HCT116 (cell line): ENCODE data around the gene KNDC1. TPM values are rescaled to one million over a fixed set of nuclear protein-coding genes. Genes with fewer than 3 reads are reported as not detected.
A peak's percentile ranks its signal among the peaks of the same experiment; 100 is the strongest.

Experiments
- ATAC-seq: fragments of 200-7000 bp; cut with Tn5 transposase; 2 replicates; pipeline ENCODE4 v1.9.1; 2020; ENCODE audit warnings: mild to moderate bottlenecking, moderate library complexity
- BruUV-seq: library from RNA; stranded (reverse); fragments of 400-500 nt; replicated peaks from 2 replicates; lab custom pipeline; 2021; lab: Mats Ljungman, UMichigan
- CTCF ChIA-PET: fragments of 300-600 bp; sonication (Branson Sonifier 250); formaldehyde crosslinking; loops from one replicate; lab custom pipeline; 2021; ENCODE audit warnings: antibody characterized with exemption; lab: Charles Lee
- POLR2A ChIA-PET: fragments of 300-600, 350-600 bp; sonication (Branson Sonifier 250); formaldehyde crosslinking; loops from one replicate; lab custom pipeline; 2021; ENCODE audit warnings: antibody characterized with exemption; lab: Charles Lee
- RAD21 ChIA-PET, 2 experiments: fragments of 300-600 bp; sonication (Branson Sonifier 250); formaldehyde crosslinking; loops; one replicate each; lab custom pipeline; 2023; ENCODE audit warnings: low total read pairs in 2 of 2; ENCODE audit not compliant: uncharacterized antibody in 2 of 2, unreplicated experiment in 2 of 2, low non-redundant PET in 1 of 2; lab: Charles Lee
- DNase-seq: peaks from one replicate; pipeline ENCODE4 v3.0.0-alpha.2; 2010; ENCODE audit warnings: low read depth, low spot score
- H2AFZ ChIP-seq: fragments of 200-600 bp; shearing (Covaris generic), sonication (generic); 2 replicates; pipeline ENCODE4 v1.6.1; 2017; ENCODE audit warnings: low read depth, mixed run types, mixed read lengths, antibody characterized with exemption, low read length; ENCODE audit not compliant: poor library complexity, severe bottlenecking
- H3K27ac ChIP-seq: 2 replicates; pipeline ENCODE4 v1.5.1; 2012; ENCODE audit warnings: low read depth, low read length
- H3K27me3 ChIP-seq: fragments of 200-600 bp; sonication (generic); 2 replicates; pipeline ENCODE4 v1.6.1; 2016; ENCODE audit warnings: mixed run types, low read length, mixed read lengths; ENCODE audit not compliant: insufficient read depth
- H3K36me3 ChIP-seq, 2 experiments: fragments of 200-500 bp in 1 of 2; fragments of 200-600 bp in 1 of 2; sonication (Bioruptor generic) in 1 of 2; sonication (generic) in 1 of 2; 2 replicates each; pipeline versions ENCODE4 v1.5.1 to v1.6.1; 2014 to 2016; ENCODE audit warnings: low read length in 2 of 2, inconsistent platforms in 1 of 2, mixed read lengths in 1 of 2, mixed run types in 1 of 2; ENCODE audit not compliant: insufficient read depth in 2 of 2, control insufficient read depth in 1 of 2
- H3K4me1 ChIP-seq, 2 experiments: fragments of 200-600 bp in 1 of 2; sonication (generic) in 1 of 2; 2 replicates each; pipeline versions ENCODE4 v1.5.1 to v1.6.1; 2012 to 2017; ENCODE audit warnings: low read length in 2 of 2, inconsistent platforms in 1 of 2, mild to moderate bottlenecking in 1 of 2, mixed read lengths in 1 of 2, mixed run types in 1 of 2, moderate library complexity in 1 of 2; ENCODE audit not compliant: insufficient read depth in 2 of 2, control insufficient read depth in 1 of 2
- H3K4me2 ChIP-seq: fragments of 200-600 bp; sonication (generic); 2 replicates; pipeline ENCODE4 v1.6.1; 2017; ENCODE audit warnings: mixed run types, low read length, mixed read lengths
- H3K4me3 ChIP-seq, 2 experiments: fragments of 200-600 bp in 1 of 2; sonication (generic) in 1 of 2; replicated peaks in 1 of 2; 2 replicates each; pipeline ENCODE4 v1.5.1; 2011 to 2016; ENCODE audit warnings: low read length in 2 of 2, control low read depth in 1 of 2, low read depth in 1 of 2, mild to moderate bottlenecking in 1 of 2, mixed read lengths in 1 of 2, mixed run types in 1 of 2
- H3K79me2 ChIP-seq: fragments of 200-600 bp; sonication (generic); 2 replicates; pipeline ENCODE4 v1.6.1; 2017; ENCODE audit warnings: mild to moderate bottlenecking, mixed run types, low read length, moderate library complexity, mixed read lengths; ENCODE audit not compliant: insufficient read depth
- H3K9ac ChIP-seq: fragments of 200-600 bp; sonication (generic); 2 replicates; pipeline ENCODE4 v1.6.1; 2016; ENCODE audit warnings: low read length, mixed read lengths
- H3K9me2 ChIP-seq: fragments of 200-600 bp; sonication (generic), shearing (Covaris generic); 2 replicates; pipeline ENCODE4 v1.6.1; 2017; ENCODE audit warnings: mixed run types, mild to moderate bottlenecking, moderate library complexity; ENCODE audit not compliant: insufficient read depth
- H3K9me3 ChIP-seq, 2 experiments: fragments of 200-500 bp in 1 of 2; fragments of 200-600 bp in 1 of 2; sonication (Bioruptor generic) in 1 of 2; sonication (generic) in 1 of 2; 2 replicates each; pipeline ENCODE4 v1.6.1; 2014 to 2017; ENCODE audit warnings: low read length in 2 of 2, mixed read lengths in 2 of 2, inconsistent platforms in 1 of 2, low read depth in 1 of 2, mild to moderate bottlenecking in 1 of 2, mixed run types in 1 of 2, moderate library complexity in 1 of 2; ENCODE audit not compliant: control insufficient read depth in 1 of 2, insufficient read depth in 1 of 2
- H4K20me1 ChIP-seq: fragments of 200-600 bp; sonication (generic), shearing (Covaris generic); 2 replicates; pipeline ENCODE4 v1.6.1; 2017; ENCODE audit warnings: mixed run types, mild to moderate bottlenecking, moderate library complexity; ENCODE audit not compliant: insufficient read depth
- EZH2 ChIP-seq: fragments of 200-600 bp; sonication (generic); IDR thresholded peaks from 2 replicates; pipeline ENCODE4 v1.6.1; 2017; ENCODE audit warnings: antibody characterized with exemption, mixed run types
- FOSL1 ChIP-seq: IDR thresholded peaks from 2 replicates; pipeline ENCODE4 v1.6.1; 2012; ENCODE audit warnings: low read depth
- JUND ChIP-seq: IDR thresholded peaks from 2 replicates; pipeline ENCODE4 v1.6.1; 2012
- POLR2A ChIP-seq: IDR thresholded peaks from 2 replicates; pipeline ENCODE4 v1.7.0; 2011; ENCODE audit warnings: borderline replicate concordance; ENCODE audit not compliant: insufficient read depth, insufficient read length; ENCODE audit errors: extremely low read depth
- ZFX ChIP-seq: fragments of 450-650 bp; IDR thresholded peaks from 2 replicates; pipeline ENCODE4 v1.6.1; 2017
- ZNF274 ChIP-seq: fragments of 200-500 bp; sonication (Bioruptor generic); IDR thresholded peaks from 2 replicates; pipeline ENCODE4 v1.6.1; 2014; ENCODE audit warnings: mild to moderate bottlenecking, low read depth, low read length, inconsistent platforms
- intact Hi-C: fragments of 100-400 bp; cut with micrococcal nuclease; formaldehyde crosslinking; loops from 2 replicates; pipeline ENCODE4 v1.10.0; 2022
- total RNA-seq: library from RNA; stranded (reverse); gene quantifications from one replicate; pipeline ENCODE4 v1.2.1, GENCODE V29; 2021; ENCODE audit not compliant: unreplicated experiment
- TF ChIP-seq, protein P1 (sequence below): IDR thresholded peaks from 2 replicates; pipeline ENCODE4 v1.6.1; 2012; ENCODE audit warnings: low read depth
- TF ChIP-seq, protein P2 (sequence below), 3 experiments: fragments of 200-600 bp in 1 of 3; sonication (generic) in 1 of 3; IDR thresholded peaks in 2 of 3; conservative IDR thresholded peaks in 1 of 3; 2 replicates each; pipeline ENCODE4 v1.5.1; 2012 to 2017; ENCODE audit warnings: low read depth in 2 of 3, low read length in 2 of 3, antibody characterized with exemption in 1 of 3, borderline replicate concordance in 1 of 3, control low read depth in 1 of 3, mild to moderate bottlenecking in 1 of 3, mixed read lengths in 1 of 3, mixed run types in 1 of 3, moderate library complexity in 1 of 3; ENCODE audit not compliant: insufficient read depth in 1 of 3
- TF ChIP-seq, protein P3 (sequence below): IDR thresholded peaks from 2 replicates; pipeline ENCODE4 v1.6.1; 2011; ENCODE audit warnings: mild to moderate bottlenecking, low read length, moderate library complexity; ENCODE audit not compliant: insufficient replicate concordance; ENCODE audit errors: extremely low read depth
- TF ChIP-seq, protein P4 (sequence below): IDR thresholded peaks from 2 replicates; pipeline ENCODE4 v1.6.1; 2012

KNDC1 gene
- total RNA-seq, 1 experiment from 2014 or later = 3.6 TPM

DNA sequence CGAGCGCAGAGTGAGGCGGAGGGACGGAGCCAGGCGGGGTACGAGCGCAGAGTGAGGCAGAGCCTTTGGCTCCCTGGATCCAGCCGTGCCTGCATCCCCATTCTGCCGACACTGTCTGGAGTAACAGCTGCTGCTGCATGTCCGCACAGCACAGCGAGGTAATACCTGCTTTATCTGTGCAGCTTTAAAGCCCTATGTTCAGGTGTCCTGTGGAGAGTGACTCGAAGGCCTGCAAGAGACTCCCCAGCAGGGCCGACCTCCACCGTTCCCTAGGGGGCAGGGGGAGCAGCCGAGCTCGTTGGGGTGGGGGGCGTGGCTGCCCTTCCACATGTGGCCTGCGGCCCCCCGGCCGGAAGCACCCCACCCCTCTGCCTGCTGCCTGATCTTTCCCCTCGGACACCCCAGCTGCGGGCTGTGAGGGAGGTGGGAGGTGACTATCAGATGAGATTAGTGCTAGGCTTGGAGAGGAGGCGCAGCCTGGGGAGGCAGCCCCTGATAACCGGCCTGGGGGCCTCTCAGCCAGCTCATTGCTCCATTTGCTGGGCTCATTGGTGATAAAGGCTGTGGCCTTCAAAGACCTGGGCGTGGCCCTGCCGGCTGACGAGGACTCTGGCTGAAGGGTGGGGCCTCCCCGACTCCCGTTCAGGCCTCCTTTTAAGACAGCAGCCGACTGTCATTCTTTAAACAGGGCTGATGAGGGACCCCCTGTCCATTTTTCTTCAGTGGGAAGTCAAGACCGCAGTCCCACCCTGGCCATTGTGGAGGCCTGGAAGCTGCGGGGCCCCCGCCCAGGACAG, 85.6 kb downstream of the KNDC1 start:
- DNase-seq = no peak
- Histone ChIP-seq H3K4me2 (peak overlapping the region; percentile 25; the same call in 1 of the 2 replicates), H3K9ac (no peak overlapping the region), H3K4me3 (no peak overlapping the region), H3K27ac (no peak overlapping the region), H4K20me1 (no peaks in the 10 kb centered on the region), H3K9me2 (no peaks in the 10 kb centered on the region), H3K9me3 (no peaks in the 10 kb centered on the region), H2AFZ (no peak overlapping the region), H3K27me3 (no peaks in the 10 kb centered on the region), H3K79me2 (no peaks in the 10 kb centered on the region), H3K36me3 (no peaks in the 10 kb centered on the region), H3K4me1 (peaks cover 0 to 9% of the 10 kb centered on the region in 2 experiments; a peak in 1 of 4 replicates)
- ChIA-PET RAD21 (no interaction called here), CTCF (no interaction called here), POLR2A (interaction anchor here (1.5 kb wide), 1 partner anchor 12 kb away, joined by 3 read pairs; no protein-coding TSS in a partner anchor)
- peak; percentile 46; the same call in 1 of the 2 replicates for ATAC-seq
- BruUV-seq = no TSS peak
- intact Hi-C loops = no loop called here
- TF ChIP-seq, protein P1, sequence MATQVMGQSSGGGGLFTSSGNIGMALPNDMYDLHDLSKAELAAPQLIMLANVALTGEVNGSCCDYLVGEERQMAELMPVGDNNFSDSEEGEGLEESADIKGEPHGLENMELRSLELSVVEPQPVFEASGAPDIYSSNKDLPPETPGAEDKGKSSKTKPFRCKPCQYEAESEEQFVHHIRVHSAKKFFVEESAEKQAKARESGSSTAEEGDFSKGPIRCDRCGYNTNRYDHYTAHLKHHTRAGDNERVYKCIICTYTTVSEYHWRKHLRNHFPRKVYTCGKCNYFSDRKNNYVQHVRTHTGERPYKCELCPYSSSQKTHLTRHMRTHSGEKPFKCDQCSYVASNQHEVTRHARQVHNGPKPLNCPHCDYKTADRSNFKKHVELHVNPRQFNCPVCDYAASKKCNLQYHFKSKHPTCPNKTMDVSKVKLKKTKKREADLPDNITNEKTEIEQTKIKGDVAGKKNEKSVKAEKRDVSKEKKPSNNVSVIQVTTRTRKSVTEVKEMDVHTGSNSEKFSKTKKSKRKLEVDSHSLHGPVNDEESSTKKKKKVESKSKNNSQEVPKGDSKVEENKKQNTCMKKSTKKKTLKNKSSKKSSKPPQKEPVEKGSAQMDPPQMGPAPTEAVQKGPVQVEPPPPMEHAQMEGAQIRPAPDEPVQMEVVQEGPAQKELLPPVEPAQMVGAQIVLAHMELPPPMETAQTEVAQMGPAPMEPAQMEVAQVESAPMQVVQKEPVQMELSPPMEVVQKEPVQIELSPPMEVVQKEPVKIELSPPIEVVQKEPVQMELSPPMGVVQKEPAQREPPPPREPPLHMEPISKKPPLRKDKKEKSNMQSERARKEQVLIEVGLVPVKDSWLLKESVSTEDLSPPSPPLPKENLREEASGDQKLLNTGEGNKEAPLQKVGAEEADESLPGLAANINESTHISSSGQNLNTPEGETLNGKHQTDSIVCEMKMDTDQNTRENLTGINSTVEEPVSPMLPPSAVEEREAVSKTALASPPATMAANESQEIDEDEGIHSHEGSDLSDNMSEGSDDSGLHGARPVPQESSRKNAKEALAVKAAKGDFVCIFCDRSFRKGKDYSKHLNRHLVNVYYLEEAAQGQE = no peak
- no peak for TF ChIP-seq ZFX
- TF ChIP-seq EZH2 = no peak

DNA sequence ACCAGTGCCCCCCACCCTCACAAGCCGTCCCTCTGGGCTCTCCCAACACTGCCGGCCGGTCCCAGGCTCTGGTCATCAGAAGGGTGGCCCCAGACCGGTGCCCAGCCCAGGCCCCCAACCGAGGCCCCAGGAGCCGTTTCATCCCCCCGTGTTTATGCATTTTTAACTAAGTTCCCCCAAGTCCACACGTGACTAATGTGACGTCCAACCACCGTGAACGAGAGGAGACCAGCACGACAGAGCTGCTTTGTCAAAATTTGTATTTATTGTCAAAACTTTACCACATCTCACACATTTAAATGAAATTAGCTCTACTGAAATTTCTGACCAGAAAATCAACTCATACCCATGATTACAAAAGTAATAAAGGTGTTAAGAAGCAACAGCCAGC, 86.2 kb downstream of the KNDC1 start:
- ChIA-PET RAD21 (no interaction called here), CTCF (no interaction called here)
- no peak for ATAC-seq
- TF ChIP-seq JUND (no peak), ZFX (no peak), POLR2A (no peak), ZNF274 (no peak), FOSL1 (no peak), EZH2 (no peak)
- TF ChIP-seq, protein P2, sequence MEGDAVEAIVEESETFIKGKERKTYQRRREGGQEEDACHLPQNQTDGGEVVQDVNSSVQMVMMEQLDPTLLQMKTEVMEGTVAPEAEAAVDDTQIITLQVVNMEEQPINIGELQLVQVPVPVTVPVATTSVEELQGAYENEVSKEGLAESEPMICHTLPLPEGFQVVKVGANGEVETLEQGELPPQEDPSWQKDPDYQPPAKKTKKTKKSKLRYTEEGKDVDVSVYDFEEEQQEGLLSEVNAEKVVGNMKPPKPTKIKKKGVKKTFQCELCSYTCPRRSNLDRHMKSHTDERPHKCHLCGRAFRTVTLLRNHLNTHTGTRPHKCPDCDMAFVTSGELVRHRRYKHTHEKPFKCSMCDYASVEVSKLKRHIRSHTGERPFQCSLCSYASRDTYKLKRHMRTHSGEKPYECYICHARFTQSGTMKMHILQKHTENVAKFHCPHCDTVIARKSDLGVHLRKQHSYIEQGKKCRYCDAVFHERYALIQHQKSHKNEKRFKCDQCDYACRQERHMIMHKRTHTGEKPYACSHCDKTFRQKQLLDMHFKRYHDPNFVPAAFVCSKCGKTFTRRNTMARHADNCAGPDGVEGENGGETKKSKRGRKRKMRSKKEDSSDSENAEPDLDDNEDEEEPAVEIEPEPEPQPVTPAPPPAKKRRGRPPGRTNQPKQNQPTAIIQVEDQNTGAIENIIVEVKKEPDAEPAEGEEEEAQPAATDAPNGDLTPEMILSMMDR (IDR thresholded peaks at IDR 0.05 in 2 of 3, conservative IDR thresholded peaks at IDR 0.05 in 1 of 3; ENCODE audit: borderline replicate concordance in 1 of 3, insufficient read depth in 1 of 3, low read depth in 2 of 3, low read length in 2 of 3) = no peak
- TF ChIP-seq, protein P3, sequence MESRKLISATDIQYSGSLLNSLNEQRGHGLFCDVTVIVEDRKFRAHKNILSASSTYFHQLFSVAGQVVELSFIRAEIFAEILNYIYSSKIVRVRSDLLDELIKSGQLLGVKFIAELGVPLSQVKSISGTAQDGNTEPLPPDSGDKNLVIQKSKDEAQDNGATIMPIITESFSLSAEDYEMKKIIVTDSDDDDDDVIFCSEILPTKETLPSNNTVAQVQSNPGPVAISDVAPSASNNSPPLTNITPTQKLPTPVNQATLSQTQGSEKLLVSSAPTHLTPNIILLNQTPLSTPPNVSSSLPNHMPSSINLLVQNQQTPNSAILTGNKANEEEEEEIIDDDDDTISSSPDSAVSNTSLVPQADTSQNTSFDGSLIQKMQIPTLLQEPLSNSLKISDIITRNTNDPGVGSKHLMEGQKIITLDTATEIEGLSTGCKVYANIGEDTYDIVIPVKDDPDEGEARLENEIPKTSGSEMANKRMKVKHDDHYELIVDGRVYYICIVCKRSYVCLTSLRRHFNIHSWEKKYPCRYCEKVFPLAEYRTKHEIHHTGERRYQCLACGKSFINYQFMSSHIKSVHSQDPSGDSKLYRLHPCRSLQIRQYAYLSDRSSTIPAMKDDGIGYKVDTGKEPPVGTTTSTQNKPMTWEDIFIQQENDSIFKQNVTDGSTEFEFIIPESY = no peak
- TF ChIP-seq, protein P4, sequence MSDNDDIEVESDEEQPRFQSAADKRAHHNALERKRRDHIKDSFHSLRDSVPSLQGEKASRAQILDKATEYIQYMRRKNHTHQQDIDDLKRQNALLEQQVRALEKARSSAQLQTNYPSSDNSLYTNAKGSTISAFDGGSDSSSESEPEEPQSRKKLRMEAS = no peak

More for the DNA sequence above, 86.2 kb downstream of the KNDC1 start:
- H3K4me2 ChIP-seq = peak overlapping the region; percentile 25; the same call in 1 of the 2 replicates
- DNase-seq = no peak
- no peak overlapping the region for H3K27ac ChIP-seq
- H2AFZ ChIP-seq = no peak overlapping the region
- H3K4me1 ChIP-seq = peaks cover 0 to 9% of the 10 kb centered on the region in 2 experiments; a peak in 1 of 4 replicates
- H3K9me2 ChIP-seq = no peaks in the 10 kb centered on the region
- intact Hi-C loops = no loop called here
- no peaks in the 10 kb centered on the region for H3K9me3 ChIP-seq
- H3K36me3 ChIP-seq = no peaks in the 10 kb centered on the region
- H3K79me2 ChIP-seq = no peaks in the 10 kb centered on the region
- no peak overlapping the region for H3K9ac ChIP-seq
- no peaks in the 10 kb centered on the region for H4K20me1 ChIP-seq
- no TSS peak for BruUV-seq
- no peak overlapping the region for H3K4me3 ChIP-seq
- POLR2A ChIA-PET = interaction anchor here (1.5 kb wide), 1 partner anchor 11 kb away, joined by 3 read pairs; no protein-coding TSS in a partner anchor
- no peaks in the 10 kb centered on the region for H3K27me3 ChIP-seq
